HG02870 (cell line): ENCODE measurements around the gene AXL.
"Not testable (repeated sequence)": the region's sequence is repeated elsewhere in the genome, so short reads cannot be mapped to it uniquely, and the experiment has no call there.

Experiments
- ATAC-seq: cut with Tn5 transposase; IDR thresholded peaks from one replicate; pipeline ENCODE4 v1.9.1; 2021; ENCODE audit warnings: mild to moderate bottlenecking, moderate library complexity; ENCODE audit not compliant: unreplicated experiment

AXL gene

GRCh38 chr19:41218615-41219507 lies at the start of gene AXL:
AXL (plus strand) TSS chr19:41219223; CDS start chr19:41219393, 170 bp downstream.
- ATAC-seq: no peak

DNA sequence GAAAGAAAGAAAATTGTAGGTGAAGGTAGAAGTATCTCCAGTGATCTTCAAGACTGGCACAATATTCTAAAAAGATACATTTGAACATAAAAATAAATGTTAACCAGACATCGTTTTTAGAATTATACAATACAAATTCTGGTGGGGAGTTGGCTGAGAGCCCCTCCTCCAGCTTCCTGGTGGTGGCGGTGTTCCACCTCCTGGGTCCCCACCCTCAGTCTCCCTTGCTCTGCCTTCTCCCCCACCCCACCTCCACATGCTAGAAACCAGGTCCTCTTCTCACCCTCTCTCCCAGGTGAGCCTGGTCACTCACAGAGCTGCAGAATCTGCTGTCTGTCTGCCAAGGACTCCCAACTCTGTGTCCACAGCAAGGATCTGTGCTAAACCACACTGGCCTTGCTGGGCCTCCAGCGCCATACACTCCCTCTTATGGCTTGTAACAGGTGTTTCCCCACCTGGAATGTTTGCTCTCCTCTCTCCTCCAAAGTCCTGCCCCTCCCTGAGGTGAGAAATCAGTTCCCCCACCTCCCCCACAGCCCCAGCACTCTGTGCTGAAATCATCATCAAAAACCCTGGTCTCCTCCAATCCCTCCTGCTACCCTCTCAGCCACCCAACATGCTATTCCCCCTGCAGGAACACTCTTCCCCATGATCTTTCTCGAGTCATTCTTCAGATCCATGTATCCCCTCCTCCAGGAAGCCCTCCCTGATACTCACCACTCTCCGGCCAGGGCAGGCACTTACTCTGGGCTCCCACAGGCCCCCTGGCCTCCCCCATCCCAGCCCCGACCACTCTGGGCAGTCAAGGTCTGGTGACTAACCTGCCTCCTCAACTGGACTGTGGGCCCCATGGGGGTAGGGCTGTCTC lies 46.5 kb upstream of the AXL start:
- ATAC-seq: no peak

DNA sequence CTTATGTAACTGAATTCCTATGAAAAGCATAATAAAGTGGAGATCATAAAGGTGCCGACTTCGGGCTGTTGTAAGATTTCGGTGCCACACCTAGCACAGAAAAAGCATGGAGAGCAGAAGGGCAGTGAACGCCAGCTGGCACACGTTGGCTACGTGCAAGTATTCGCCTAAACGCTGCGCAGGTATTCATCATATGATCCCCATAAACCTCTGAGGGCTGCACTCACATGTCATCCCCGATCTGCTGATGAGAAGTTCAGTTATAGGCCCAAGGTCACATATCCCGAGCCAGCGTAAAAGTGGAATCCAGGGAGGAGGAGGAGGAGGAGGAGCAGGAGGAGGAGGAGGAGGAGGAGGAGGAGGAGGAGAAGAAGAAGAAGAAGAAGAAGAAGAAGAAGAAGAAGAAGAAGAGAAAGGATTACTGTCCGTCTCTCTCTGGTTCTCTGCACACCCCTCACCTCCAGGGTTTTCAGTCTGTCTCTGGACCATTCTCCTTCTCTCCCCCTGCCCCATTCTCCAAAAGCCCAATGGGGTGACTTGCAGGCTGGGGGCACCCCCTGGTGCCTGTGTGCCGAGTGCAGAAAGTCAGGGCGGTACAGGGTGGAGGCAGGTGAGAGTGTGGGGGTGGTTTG lies 44.6 kb upstream of the AXL start:
- ATAC-seq: no peak

- ATAC-seq: no peak
Observed at GRCh38 chr19:41175801-41176777, 42.9 kb upstream of the AXL start.

DNA sequence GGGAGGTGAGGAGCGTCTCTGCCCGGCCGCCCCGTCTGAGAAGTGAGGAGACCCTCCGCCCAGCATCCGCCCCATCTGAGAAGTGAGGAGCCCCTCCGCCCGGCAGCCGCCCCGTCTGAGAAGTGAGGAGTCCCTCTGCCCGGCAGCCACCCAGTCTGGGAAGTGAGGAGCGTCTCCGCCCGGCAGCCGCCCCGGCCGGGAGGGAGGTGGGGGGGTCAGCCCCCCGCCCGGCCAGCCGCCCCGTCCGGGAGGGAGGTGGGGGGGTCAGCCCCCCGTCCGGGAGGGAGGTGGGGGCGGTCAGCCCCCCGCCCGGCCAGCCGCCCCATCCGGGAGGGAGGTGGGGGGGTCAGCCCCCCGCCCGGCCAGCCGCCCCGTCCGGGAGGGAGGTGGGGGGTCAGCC lies 38.9 kb upstream of the AXL start:
- not testable (repeated sequence) for ATAC-seq

DNA sequence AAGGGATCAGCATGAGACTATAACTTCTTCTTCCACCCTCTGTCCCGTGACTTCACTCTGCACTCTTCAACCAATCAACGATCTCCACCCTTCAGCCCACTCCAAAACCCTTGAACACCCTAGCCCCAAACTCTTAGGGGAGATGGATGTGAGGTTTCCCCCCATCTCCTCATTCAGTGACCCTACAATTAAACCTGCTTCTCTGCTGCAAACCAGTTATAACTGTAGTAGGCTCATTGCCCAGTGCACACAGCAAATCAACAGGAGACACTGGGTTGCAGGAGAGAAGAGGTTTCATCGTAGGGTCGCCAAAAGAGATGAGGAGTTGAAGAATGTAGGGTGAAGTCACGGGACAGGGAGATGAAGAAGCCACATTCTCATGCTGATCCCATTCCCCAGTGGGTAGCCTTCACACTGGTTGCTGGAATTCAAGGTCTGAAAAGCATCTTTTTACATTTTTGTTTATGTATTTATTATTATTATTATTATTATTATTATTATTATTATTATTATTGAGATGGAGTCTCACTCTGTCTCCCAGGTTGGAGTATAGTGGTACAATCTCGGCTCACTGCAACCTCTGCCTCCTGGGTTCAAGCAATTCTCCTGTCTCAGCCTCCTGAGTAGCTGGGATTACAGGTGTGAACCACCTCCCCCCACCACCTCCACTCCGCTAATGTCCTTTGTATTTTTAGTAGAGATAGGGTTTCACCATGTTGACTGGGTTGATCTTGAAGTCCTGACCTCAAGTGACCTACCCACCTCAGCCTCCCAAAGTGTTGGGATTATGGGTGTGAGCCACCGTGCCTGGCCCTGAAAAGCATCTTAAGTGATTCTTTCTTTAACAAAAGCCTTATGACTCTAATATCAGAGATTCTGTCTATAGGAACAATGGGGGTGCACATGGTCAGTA lies 31.8 kb upstream of the AXL start:
- no peak for ATAC-seq

DNA sequence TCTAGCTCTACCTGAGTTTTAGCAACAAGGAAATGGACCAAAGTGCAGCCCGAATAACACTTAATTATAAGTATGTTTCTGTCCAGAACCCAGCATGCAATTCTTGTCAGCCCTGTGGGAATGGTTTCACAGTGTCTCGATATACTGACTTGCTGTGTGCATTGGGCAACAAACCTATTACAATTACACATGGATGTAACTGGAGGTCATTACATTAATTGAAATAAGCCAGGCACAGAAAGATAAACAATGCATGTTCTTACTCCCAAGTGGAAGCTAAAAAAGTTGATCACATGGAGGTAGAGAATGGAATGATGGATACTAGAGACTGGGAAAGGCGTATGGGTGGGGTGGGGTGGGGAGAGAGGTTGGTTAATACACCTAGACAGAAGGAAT lies 31.1 kb upstream of the AXL start:
- ATAC-seq: no peak

DNA sequence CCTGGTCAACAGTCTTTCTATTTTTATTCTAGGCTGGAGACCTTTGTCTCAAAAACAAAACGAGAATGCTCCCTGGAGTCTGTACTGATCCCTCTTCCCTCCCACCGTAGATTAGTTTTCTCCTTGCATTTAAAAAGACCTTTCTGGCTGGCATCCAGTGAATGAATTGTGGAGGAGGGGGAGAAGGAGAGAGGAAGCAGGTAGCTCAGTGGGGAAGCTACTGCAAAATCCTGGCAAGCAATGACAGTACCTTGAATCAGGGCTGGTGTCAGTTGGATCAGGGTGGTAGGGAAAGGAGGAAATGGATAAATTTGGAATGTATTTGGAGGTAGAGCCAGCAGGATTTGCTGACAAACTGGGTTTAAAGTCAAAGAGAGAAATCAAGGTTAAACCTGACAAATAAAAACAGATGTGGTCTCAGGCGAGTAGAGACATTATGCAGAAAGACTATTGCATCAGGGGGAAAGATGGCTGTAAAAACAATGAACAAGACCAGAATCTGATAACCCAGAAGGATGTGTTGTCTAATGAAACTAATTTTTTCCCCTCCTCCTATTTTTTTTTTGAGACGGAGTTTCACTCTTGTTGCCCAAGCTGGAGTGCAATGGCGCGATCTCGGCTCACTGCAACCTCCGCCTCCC lies 29.5 kb upstream of the AXL start:
- no peak for ATAC-seq

- no peak for ATAC-seq
Observed at GRCh38 chr19:41192574-41193429, 26.2 kb upstream of the AXL start, which contains the start of gene CYP2S1. CYP2S1 (plus strand) TSS chr19:41193219; CDS start chr19:41193265, 46 bp downstream.

GRCh38 chr19:41193430-41194156 lies 25.4 kb upstream of the AXL start:
- no peak for ATAC-seq

DNA sequence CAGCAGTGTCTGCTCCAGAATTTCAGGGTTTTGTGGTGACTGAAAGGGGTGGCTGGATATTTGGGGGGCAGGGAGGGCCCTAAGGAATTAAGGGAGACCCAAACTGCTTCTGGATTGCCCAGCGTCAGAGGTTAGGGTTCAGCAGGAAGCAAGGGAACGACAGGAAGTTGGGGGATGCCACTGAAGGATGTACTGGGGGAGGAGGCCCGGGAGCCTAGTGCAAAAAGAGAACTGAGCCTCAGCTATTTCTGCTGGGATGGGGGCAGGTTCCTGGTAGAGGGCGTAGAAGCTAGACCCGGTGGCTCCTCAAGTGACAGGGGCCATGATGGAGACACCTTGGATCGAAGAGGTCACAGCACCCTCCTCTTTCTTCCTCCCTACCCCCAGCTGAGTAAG lies 24.9 kb upstream of the AXL start:
- ATAC-seq: no peak

DNA sequence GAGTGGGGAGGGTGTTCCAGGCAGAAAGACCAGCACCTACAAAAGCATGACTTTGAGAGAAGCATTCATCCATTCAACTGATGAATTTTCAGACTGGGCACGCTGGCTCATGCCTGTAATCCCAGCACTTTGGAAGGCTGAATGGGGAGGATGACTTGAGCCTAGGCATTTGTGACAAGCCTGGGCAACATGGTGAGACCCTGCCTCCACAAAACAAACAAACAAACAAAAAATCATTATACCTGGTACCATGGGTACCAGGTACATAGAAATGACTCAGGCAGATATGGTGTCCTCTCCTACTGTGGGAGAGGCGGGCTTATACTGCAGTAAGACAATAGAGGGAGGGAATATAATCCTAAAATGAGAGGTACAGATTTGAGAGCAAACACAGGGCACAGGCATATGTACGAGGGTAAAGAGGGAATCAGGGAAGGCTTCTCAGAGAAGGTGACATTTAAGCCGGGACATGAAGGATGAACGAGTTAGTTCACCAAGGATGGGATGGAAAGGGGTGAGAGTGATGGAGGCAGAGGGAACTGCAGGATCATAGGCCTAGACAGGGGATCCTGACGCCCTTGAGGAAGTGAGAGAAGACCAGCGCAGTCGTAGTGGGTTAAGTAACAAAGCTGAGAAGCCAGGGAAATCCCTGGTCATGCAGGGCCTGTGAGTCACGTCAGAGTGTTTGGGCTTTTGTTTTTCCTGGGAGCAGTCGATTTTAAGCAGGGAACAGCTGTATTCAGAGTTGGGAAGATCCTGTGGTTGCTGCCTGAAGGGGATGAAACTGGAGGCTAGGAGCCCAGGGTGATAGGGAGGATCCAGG lies 23.1 kb upstream of the AXL start:
- ATAC-seq: no peak

DNA sequence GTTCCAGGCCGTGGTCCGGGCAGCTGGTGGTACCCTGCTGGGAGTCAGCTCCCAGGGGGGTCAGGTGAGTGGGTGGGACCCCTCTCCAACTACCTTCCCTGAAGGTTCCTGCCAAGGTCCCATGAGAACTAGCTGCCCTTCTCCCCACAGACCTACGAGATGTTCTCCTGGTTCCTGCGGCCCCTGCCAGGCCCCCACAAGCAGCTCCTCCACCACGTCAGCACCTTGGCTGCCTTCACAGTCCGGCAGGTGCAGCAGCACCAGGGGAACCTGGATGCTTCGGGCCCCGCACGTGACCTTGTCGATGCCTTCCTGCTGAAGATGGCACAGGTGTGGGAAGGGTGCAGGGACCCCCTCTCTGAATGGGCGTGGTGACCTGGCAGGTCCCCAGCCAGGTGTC lies 20.5 kb upstream of the AXL start:
- ATAC-seq: no peak

GRCh38 chr19:41203371-41203770 lies 15.7 kb upstream of the AXL start:
- ATAC-seq: no peak

DNA sequence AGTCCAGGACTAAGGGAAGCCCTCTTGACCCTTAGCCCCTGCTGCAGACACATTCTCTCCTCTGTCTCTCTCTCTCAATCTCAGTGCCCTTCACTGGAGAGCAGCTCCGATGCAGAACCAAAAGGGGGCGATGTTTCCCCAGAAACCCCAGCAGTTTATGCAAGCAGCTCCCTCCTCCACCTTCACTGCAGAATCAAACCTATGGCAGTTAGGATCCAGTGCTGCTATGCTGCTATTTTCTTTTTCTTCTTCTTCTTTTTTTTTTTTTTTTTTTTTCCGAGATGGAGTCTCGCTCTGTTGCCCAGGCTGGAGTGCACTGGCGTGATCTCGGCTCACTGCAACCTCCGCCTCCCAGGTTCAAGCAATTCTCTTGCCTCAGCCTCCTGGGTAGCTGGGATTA lies 14.7 kb upstream of the AXL start:
- ATAC-seq: not testable (repeated sequence)

DNA sequence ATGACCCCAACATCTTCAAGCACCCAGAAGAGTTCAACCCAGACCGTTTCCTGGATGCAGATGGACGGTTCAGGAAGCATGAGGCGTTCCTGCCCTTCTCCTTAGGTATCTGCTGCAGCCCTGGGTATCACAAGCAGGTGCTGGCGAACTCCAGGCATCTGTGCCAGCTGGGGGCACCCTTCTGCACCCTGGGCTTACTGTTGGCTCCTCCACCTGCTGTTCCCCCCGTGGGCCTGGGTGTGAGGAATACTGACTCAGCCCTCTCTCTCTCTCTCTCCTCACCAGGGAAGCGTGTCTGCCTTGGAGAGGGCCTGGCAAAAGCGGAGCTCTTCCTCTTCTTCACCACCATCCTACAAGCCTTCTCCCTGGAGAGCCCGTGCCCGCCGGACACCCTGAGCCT lies 13.0 kb upstream of the AXL start:
- no peak for ATAC-seq
